ENCODE data around the gene HIVEP1. TPM values are rescaled to one million over a fixed set of nuclear protein-coding genes. Genes with fewer than 3 reads are reported as not detected.

The HIVEP1 gene
- total RNA-seq, 1 experiment from 2014 or later: 16.7 TPM

DNA sequence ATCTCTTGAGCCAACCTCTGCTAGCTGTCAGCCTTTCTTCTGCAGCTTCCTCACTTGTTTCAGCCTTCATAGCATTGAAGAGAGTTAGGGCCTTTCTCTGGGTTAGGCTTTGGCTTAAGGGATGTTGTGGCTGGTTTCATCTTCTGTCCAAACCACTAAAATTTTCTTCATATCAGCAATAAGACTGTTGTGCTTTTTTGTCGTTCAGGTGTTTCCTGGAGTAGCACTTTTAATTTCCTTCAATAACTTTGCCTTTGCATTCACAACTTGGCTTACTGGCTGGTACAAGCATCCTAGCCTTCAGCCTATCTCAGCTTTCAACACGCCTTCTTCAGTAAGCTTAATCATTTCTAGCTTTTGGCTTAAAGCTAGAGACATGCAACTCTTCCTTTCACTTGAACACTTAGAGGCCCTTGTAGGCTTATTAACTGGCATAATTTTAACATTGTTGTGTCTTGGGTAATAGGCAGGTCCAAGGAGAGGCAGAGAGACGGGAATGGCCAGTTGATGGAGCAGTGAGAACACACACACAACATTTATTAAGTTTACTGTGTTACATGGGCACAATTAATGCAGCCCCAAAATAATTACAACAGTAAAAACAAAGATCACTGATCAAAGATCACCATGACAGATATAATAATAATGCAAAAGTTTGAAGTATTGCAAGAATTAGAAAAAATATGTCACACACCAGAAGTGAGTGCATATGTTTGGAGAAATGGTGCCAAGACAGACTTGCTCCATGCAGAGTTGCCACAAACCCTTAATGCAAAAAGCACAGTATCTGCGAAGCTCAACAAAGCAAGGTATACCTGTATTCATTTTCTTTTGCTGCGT is 98.6 kb downstream of the HIVEP1 start:
- ChIA-PET CTCF (no interaction called here), POLR2A (no interaction called here)
- Histone ChIP-seq H3K27ac (ENCODE audit: low read length) (no peak overlapping the region), H3K36me3 (ENCODE audit: control insufficient read depth, insufficient read depth, low read length) (no peaks in the 10 kb centered on the region), H3K9me3 (ENCODE audit: control insufficient read depth, insufficient read depth, low read depth, low read length) (no peaks in the 10 kb centered on the region), H3K4me3 (ENCODE audit: low read depth in 2 of 2, low read length in 2 of 2) (no peak overlapping the region), H3K27me3 (ENCODE audit: control insufficient read depth, insufficient read depth, low read length) (no peaks in the 10 kb centered on the region), H3K4me1 (ENCODE audit: control insufficient read depth, insufficient read depth, low read length) (no peaks in the 10 kb centered on the region)
- in situ Hi-C loops (cut with HindIII; ENCODE audit: low pct_unique_long_range_greater_than_20kb, low sequenced_read_pairs): no loop called here
- no peak for DNase-seq (ENCODE audit: low read depth, low spot score)
- TF ChIP-seq CTCF (IDR thresholded peaks at IDR 0.05) (no peak), POLR2AphosphoS5 (IDR thresholded peaks at IDR 0.05; ENCODE audit: low read depth, low read length) (no peak), TCF7L2 (IDR thresholded peaks at IDR 0.05; ENCODE audit: low read depth, low read length) (no peak), SIN3A (IDR thresholded peaks at IDR 0.05; ENCODE audit: borderline replicate concordance, insufficient read depth, low read depth, low read length) (no peak)
- TF ChIP-seq, protein P1, sequence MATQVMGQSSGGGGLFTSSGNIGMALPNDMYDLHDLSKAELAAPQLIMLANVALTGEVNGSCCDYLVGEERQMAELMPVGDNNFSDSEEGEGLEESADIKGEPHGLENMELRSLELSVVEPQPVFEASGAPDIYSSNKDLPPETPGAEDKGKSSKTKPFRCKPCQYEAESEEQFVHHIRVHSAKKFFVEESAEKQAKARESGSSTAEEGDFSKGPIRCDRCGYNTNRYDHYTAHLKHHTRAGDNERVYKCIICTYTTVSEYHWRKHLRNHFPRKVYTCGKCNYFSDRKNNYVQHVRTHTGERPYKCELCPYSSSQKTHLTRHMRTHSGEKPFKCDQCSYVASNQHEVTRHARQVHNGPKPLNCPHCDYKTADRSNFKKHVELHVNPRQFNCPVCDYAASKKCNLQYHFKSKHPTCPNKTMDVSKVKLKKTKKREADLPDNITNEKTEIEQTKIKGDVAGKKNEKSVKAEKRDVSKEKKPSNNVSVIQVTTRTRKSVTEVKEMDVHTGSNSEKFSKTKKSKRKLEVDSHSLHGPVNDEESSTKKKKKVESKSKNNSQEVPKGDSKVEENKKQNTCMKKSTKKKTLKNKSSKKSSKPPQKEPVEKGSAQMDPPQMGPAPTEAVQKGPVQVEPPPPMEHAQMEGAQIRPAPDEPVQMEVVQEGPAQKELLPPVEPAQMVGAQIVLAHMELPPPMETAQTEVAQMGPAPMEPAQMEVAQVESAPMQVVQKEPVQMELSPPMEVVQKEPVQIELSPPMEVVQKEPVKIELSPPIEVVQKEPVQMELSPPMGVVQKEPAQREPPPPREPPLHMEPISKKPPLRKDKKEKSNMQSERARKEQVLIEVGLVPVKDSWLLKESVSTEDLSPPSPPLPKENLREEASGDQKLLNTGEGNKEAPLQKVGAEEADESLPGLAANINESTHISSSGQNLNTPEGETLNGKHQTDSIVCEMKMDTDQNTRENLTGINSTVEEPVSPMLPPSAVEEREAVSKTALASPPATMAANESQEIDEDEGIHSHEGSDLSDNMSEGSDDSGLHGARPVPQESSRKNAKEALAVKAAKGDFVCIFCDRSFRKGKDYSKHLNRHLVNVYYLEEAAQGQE (IDR thresholded peaks at IDR 0.05; ENCODE audit: insufficient read depth in 1 of 2, low read depth in 2 of 2, low read length in 1 of 2): no peak
- BruUV-seq (replicated peaks): no TSS peak
- ATAC-seq: no peak
- intact Hi-C loops (cut with micrococcal nuclease; ENCODE audit: unreplicated experiment): no loop called here

GRCh38 chr6:12111363-12111670 is 99.2 kb downstream of the HIVEP1 start:
- no peak for DNase-seq (ENCODE audit: low read depth, low spot score)
- H3K36me3 ChIP-seq (ENCODE audit: control insufficient read depth, insufficient read depth, low read length): no peaks in the 10 kb centered on the region
- no peaks in the 10 kb centered on the region for H3K27me3 ChIP-seq (ENCODE audit: control insufficient read depth, insufficient read depth, low read length)
- H3K27ac ChIP-seq (ENCODE audit: low read length): no peak overlapping the region
- no TSS peak for BruUV-seq (replicated peaks)
- no peaks in the 10 kb centered on the region; the same call in 1 of the 2 replicates for H3K9me3 ChIP-seq (ENCODE audit: control insufficient read depth, insufficient read depth, low read depth, low read length)
- in situ Hi-C loops (cut with HindIII; ENCODE audit: low pct_unique_long_range_greater_than_20kb, low sequenced_read_pairs) (no loop called here), intact Hi-C loops (cut with micrococcal nuclease; ENCODE audit: unreplicated experiment) (no loop called here)
- ChIA-PET CTCF (no interaction called here), POLR2A (no interaction called here)
- no peak overlapping the region for H3K4me3 ChIP-seq (ENCODE audit: low read depth in 2 of 2, low read length in 2 of 2)
- no peak for ATAC-seq
- no peaks in the 10 kb centered on the region for H3K4me1 ChIP-seq (ENCODE audit: control insufficient read depth, insufficient read depth, low read length)
- TF ChIP-seq TCF7L2 (IDR thresholded peaks at IDR 0.05; ENCODE audit: low read depth, low read length): no peak
- TF ChIP-seq POLR2AphosphoS5 (IDR thresholded peaks at IDR 0.05; ENCODE audit: low read depth, low read length): no peak
- TF ChIP-seq, protein P1 (IDR thresholded peaks at IDR 0.05; ENCODE audit: insufficient read depth in 1 of 2, low read depth in 2 of 2, low read length in 1 of 2): no peak
- no peak for TF ChIP-seq CTCF (IDR thresholded peaks at IDR 0.05)

Data from Panc1 (cell line).